ENCODE measurements around the gene PUS1.

DNA sequence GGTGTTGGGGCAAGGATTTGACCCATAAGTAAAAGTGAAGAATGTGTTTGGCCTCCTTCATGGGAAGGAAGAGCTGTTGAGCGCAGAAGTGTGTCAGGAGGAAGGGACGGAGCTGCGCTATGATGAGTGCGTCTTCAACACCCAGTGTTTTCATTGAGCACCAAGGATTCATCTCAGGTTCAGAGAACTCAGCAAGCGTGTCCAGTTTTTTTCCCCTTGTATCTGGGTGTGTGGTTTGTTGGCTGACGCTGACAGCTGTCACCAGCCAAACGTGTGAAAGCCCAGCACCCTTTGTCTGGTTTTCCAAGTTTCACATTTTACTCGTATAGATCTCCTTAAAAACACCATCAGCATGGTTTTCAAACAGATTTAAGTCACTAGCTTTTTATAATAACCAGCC lies 33.0 kb downstream of the PUS1 start:
- no peak for TF ChIP-seq CTCF (IDR thresholded peaks at IDR 0.05; ENCODE audit: low read length)
- no peak for TF ChIP-seq EZH2 (IDR thresholded peaks at IDR 0.05; ENCODE audit: borderline replicate concordance, low read length)

Data from OCI-LY1 (cell line).